H1 (cell line): ENCODE measurements around the gene SOSTDC1.
"Not testable (repeated sequence)": the region's sequence is repeated elsewhere in the genome, so short reads cannot be mapped to it uniquely, and the experiment has no call there.

Experiments
- EZH2 ChIP-seq: fragments of 200-600 bp; sonication (generic); IDR thresholded peaks from 2 replicates; pipeline ENCODE4 v1.7.1; 2012; ENCODE audit warnings: low read depth, mild to moderate bottlenecking, moderate library complexity, low read length, inconsistent platforms; ENCODE audit not compliant: severe bottlenecking
- JUN ChIP-seq: IDR thresholded peaks from 2 replicates; pipeline ENCODE4 v1.6.1; 2011; ENCODE audit warnings: low read depth, mild to moderate bottlenecking, improper control_type of control experiment, low read length
- JUND ChIP-seq: IDR thresholded peaks from 2 replicates; pipeline ENCODE4 v1.6.1; 2011; ENCODE audit warnings: mild to moderate bottlenecking, improper control_type of control experiment, low read length
- POLR2A ChIP-seq, 2 experiments: IDR thresholded peaks; 1 replicate in 1 of 2; 2 replicates in 1 of 2; pipeline ENCODE4 v1.6.1; 2011; ENCODE audit warnings: low read depth in 2 of 2, low read length in 2 of 2, mild to moderate bottlenecking in 2 of 2; ENCODE audit errors: control extremely low read depth in 1 of 2
- RAD21 ChIP-seq, 2 experiments: IDR thresholded peaks in 1 of 2; conservative IDR thresholded peaks in 1 of 2; 2 replicates each; pipeline ENCODE4 v1.6.1; 2011; ENCODE audit warnings: low read depth in 2 of 2, low read length in 2 of 2, improper control_type of control experiment in 1 of 2, inconsistent platforms in 1 of 2, mild to moderate bottlenecking in 1 of 2, moderate library complexity in 1 of 2
- RFX5 ChIP-seq: IDR thresholded peaks from 2 replicates; pipeline ENCODE4 v1.6.1; 2011; ENCODE audit warnings: low read depth, low read length, improper control_type of control experiment, borderline replicate concordance
- RNF2 ChIP-seq: fragments of 200-900, 300-1000 bp; sonication (generic); IDR thresholded peaks from 2 replicates; pipeline ENCODE4 v1.7.1; 2016; ENCODE audit warnings: borderline replicate concordance, low read depth, mild to moderate bottlenecking, antibody characterized with exemption, low read length; ENCODE audit not compliant: poor library complexity, severe bottlenecking; ENCODE audit errors: missing control alignments
- SP1 ChIP-seq: IDR thresholded peaks from 2 replicates; pipeline ENCODE4 v1.6.1; 2011; ENCODE audit warnings: low read depth, low read length
- TF ChIP-seq, protein P1 (sequence below), 3 experiments: IDR thresholded peaks; 1 replicate in 2 of 3; 2 replicates in 1 of 3; pipeline versions ENCODE4 v1.5.1 to v1.6.1; 2011; ENCODE audit warnings: low read length in 3 of 3, mild to moderate bottlenecking in 3 of 3, inconsistent platforms in 2 of 3, low read depth in 1 of 3, moderate library complexity in 1 of 3; ENCODE audit not compliant: insufficient read depth in 1 of 3; ENCODE audit errors: control extremely low read depth in 1 of 3
- TF ChIP-seq, protein P2 (sequence below): IDR thresholded peaks from 2 replicates; pipeline ENCODE4 v1.6.1; 2012; ENCODE audit warnings: inconsistent platforms

DNA sequence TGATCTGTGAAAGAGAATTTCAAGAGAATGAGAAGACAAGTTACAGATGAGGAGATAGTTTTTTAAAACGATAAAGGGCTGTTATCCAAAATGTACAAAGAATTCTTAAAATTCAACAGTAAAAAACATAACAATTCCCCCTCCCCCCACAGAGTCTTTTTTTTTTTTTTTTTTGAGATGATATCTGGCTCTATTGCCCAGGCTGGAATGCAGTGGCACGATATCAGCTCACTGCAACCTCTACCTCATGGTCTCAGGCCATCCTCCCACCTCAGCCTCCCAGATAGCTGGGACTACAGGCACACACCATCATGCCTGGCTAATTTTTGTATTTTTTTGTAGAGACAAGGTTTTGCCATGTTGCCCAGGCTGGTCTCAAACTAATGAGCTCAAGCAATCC, 21.7 kb downstream of the SOSTDC1 start:
- not testable (repeated sequence) for TF ChIP-seq EZH2; POLR2A (IDR thresholded peaks at IDR 0.05; ENCODE audit: control extremely low read depth in 1 of 2, low read depth in 2 of 2, low read length in 2 of 2); RFX5; RAD21 (IDR thresholded peaks at IDR 0.05 in 1 of 2, conservative IDR thresholded peaks at IDR 0.05 in 1 of 2; ENCODE audit: low read depth in 2 of 2, low read length in 2 of 2); JUND; SP1; RNF2; JUN
- TF ChIP-seq, protein P1, sequence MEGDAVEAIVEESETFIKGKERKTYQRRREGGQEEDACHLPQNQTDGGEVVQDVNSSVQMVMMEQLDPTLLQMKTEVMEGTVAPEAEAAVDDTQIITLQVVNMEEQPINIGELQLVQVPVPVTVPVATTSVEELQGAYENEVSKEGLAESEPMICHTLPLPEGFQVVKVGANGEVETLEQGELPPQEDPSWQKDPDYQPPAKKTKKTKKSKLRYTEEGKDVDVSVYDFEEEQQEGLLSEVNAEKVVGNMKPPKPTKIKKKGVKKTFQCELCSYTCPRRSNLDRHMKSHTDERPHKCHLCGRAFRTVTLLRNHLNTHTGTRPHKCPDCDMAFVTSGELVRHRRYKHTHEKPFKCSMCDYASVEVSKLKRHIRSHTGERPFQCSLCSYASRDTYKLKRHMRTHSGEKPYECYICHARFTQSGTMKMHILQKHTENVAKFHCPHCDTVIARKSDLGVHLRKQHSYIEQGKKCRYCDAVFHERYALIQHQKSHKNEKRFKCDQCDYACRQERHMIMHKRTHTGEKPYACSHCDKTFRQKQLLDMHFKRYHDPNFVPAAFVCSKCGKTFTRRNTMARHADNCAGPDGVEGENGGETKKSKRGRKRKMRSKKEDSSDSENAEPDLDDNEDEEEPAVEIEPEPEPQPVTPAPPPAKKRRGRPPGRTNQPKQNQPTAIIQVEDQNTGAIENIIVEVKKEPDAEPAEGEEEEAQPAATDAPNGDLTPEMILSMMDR (IDR thresholded peaks at IDR 0.05; ENCODE audit: control extremely low read depth in 1 of 3, insufficient read depth in 1 of 3, low read depth in 1 of 3, low read length in 3 of 3) = not testable (repeated sequence)
- TF ChIP-seq, protein P2, sequence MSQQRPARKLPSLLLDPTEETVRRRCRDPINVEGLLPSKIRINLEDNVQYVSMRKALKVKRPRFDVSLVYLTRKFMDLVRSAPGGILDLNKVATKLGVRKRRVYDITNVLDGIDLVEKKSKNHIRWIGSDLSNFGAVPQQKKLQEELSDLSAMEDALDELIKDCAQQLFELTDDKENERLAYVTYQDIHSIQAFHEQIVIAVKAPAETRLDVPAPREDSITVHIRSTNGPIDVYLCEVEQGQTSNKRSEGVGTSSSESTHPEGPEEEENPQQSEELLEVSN = not testable (repeated sequence)
